ENCODE measurements around the gene KLHL14. TPM values are rescaled to one million over a fixed set of nuclear protein-coding genes. Genes with fewer than 3 reads are reported as not detected.

Gene KLHL14
- total and polyA plus RNA-seq, 2 experiments from 2014 or later: 0.12 to 0.57 TPM

DNA sequence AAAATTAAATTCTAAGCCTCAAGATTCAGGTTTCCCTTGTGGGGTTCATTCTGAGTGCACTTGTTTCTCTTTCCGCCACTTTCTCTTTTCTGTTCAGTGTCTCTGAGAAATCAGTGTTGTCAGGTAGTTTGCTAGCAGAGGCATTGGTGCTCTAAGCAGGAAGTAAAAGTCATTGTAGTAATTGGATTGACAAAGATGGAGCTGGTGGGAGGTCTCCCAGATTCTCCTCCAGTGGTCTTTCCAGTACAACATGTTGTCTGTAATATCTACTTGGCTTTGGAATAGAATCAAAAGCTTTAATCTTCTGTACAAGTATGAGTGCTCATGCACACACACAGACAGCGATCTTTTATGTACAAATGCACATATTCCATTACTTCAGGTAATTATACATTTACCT lies 135.6 kb downstream of the KLHL14 start:
- 85% methylated on average over 2 of the region's 2 CpGs for WGBS (ENCODE audit: low lambda C conversion rate, missing lambda C conversion rate)
- no peaks in the 10 kb centered on the region for H3K4me1 ChIP-seq (ENCODE audit: insufficient read depth)
- TF ChIP-seq EZH2 (IDR thresholded peaks at IDR 0.05; ENCODE audit: borderline replicate concordance): no peak
- TF ChIP-seq, protein P1, sequence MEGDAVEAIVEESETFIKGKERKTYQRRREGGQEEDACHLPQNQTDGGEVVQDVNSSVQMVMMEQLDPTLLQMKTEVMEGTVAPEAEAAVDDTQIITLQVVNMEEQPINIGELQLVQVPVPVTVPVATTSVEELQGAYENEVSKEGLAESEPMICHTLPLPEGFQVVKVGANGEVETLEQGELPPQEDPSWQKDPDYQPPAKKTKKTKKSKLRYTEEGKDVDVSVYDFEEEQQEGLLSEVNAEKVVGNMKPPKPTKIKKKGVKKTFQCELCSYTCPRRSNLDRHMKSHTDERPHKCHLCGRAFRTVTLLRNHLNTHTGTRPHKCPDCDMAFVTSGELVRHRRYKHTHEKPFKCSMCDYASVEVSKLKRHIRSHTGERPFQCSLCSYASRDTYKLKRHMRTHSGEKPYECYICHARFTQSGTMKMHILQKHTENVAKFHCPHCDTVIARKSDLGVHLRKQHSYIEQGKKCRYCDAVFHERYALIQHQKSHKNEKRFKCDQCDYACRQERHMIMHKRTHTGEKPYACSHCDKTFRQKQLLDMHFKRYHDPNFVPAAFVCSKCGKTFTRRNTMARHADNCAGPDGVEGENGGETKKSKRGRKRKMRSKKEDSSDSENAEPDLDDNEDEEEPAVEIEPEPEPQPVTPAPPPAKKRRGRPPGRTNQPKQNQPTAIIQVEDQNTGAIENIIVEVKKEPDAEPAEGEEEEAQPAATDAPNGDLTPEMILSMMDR (IDR thresholded peaks at IDR 0.05; ENCODE audit: poor library complexity): no peak
- no peak for TF ChIP-seq EZH2phosphoT487 (IDR thresholded peaks at IDR 0.05; ENCODE audit: low read depth, severe bottlenecking, unreplicated experiment)

DNA sequence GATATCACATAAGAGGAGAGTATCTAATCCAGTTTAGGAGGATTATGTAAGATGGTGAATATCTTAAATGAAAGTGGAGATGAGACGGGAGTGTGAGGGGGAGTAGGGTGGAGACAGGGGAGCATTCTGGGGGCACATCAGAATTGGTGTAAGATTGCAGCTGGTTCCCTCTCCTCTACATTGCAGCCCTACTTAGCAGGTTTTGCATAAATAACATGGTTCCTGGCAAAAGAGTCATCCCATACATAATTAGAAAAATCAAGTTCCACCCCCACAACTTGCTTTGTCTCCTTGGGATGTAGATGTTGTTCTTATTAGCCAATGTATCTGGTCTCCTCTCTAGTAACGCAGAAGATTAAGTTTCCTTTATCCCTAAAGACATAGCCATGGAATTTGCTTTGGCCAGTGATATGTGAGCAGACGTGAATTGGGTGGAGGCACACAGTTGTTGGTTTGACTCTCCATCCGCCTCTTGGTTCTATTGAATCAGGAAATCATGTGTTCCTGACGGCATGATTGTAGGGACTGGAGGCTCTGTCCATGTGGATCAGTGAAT lies 137.9 kb downstream of the KLHL14 start:
- Histone ChIP-seq H3K9me3 (ENCODE audit: low read depth) (no peaks in the 10 kb centered on the region), H3K4me2 (no peak overlapping the region), H3K4me3 (no peak overlapping the region), H3K9me2 (replicated peaks; ENCODE audit: insufficient read depth) (no peaks in the 10 kb centered on the region), H3K27me3 (no peaks in the 10 kb centered on the region), H3K27ac (no peak overlapping the region), H2AFZ (no peak overlapping the region), H3K4me1 (ENCODE audit: insufficient read depth) (no peaks in the 10 kb centered on the region), H4K20me1 (ENCODE audit: insufficient read depth, poor library complexity, severe bottlenecking) (no peaks in the 10 kb centered on the region), H3K36me3 (replicated peaks; ENCODE audit: insufficient read depth, low read depth) (no peaks in the 10 kb centered on the region), H3K79me2 (no peaks in the 10 kb centered on the region)
- no peak for TF ChIP-seq EZH2phosphoT487 (IDR thresholded peaks at IDR 0.05; ENCODE audit: low read depth, severe bottlenecking, unreplicated experiment)
- no peak for TF ChIP-seq EZH2 (IDR thresholded peaks at IDR 0.05; ENCODE audit: borderline replicate concordance)
- TF ChIP-seq, protein P1 (IDR thresholded peaks at IDR 0.05; ENCODE audit: poor library complexity): no peak
- DNase-seq (ENCODE audit: low spot score): no peak
- WGBS (ENCODE audit: low lambda C conversion rate, missing lambda C conversion rate): 87% methylated on average over 5 of the region's 5 CpGs

More for the DNA sequence above, 135.6 kb downstream of the KLHL14 start:
- Histone ChIP-seq H3K27ac (no peak overlapping the region), H3K27me3 (no peaks in the 10 kb centered on the region), H4K20me1 (ENCODE audit: insufficient read depth, poor library complexity, severe bottlenecking) (no peaks in the 10 kb centered on the region), H3K36me3 (replicated peaks; ENCODE audit: insufficient read depth, low read depth) (no peaks in the 10 kb centered on the region), H3K9me2 (replicated peaks; ENCODE audit: insufficient read depth) (no peaks in the 10 kb centered on the region), H3K79me2 (no peaks in the 10 kb centered on the region), H3K9me3 (ENCODE audit: low read depth) (no peaks in the 10 kb centered on the region), H2AFZ (no peak overlapping the region), H3K4me2 (no peak overlapping the region), H3K4me3 (no peak overlapping the region)
- DNase-seq (ENCODE audit: low spot score): no peak

DNA sequence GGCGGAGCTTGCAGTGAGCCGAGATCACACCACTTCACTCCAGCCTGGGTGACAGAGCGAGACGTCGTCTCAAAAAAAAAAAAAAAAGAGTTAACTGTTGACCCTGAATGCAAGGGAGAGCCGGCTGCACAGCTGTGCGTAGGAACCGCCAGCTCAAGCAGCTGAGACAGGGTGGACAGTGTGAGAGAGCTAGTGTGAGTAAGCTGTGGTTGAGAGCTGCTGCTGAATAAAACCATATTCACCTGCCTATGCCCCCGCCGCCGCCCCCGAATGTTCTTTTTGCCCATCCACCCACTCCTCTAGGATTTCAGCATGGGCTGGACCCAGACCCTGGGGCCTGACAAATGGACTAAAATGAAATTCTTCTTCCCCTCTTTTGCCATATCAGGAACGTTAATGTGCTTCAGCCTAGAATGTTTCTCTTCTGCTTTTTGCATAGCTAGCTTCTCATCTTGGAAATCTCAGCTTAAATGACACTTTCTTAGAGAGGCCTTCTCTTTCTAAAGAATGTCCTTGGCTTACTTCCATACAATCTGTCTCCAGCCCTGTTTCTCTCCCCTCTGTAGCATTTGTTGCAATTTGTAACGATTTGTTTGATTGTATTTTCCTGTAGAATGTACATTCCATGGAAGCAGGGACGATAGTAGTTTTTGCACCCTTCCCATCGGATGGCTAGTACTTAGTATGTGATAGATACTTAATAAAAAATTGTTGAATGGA lies 142.7 kb downstream of the KLHL14 start:
- Histone ChIP-seq H3K9me3 (ENCODE audit: low read depth) (no peaks in the 10 kb centered on the region), H3K27ac (no peak overlapping the region), H2AFZ (no peak overlapping the region), H4K20me1 (ENCODE audit: insufficient read depth, poor library complexity, severe bottlenecking) (no peaks in the 10 kb centered on the region), H3K79me2 (no peaks in the 10 kb centered on the region), H3K4me2 (no peak overlapping the region), H3K27me3 (no peaks in the 10 kb centered on the region), H3K36me3 (replicated peaks; ENCODE audit: insufficient read depth, low read depth) (no peaks in the 10 kb centered on the region), H3K4me3 (no peak overlapping the region), H3K9me2 (replicated peaks; ENCODE audit: insufficient read depth) (no peaks in the 10 kb centered on the region), H3K4me1 (ENCODE audit: insufficient read depth) (no peaks in the 10 kb centered on the region)
- 84% methylated on average over 15 of the region's 16 CpGs for WGBS (ENCODE audit: low lambda C conversion rate, missing lambda C conversion rate)
- no peak for DNase-seq (ENCODE audit: low spot score)
- TF ChIP-seq, protein P1 (IDR thresholded peaks at IDR 0.05; ENCODE audit: poor library complexity): no peak
- TF ChIP-seq EZH2 (IDR thresholded peaks at IDR 0.05; ENCODE audit: borderline replicate concordance): no peak
- no peak for TF ChIP-seq EZH2phosphoT487 (IDR thresholded peaks at IDR 0.05; ENCODE audit: low read depth, severe bottlenecking, unreplicated experiment)

All from hepatocyte (in vitro differentiated cells).